OCI-LY7 (cell line): ENCODE results near the gene ITGB6.

ENCODE experiments used
- EZH2phosphoT487 ChIP-seq: fragments of 200-600 bp; sonication (generic); IDR thresholded peaks from 2 replicates; pipeline ENCODE4 v1.6.1; 2018; ENCODE audit warnings: low read depth, borderline replicate concordance, mild to moderate bottlenecking, mixed run types, antibody characterized with exemption, low read length, moderate library complexity, mixed read lengths
- TF ChIP-seq, protein P1 (sequence below): fragments of 200-600 bp; sonication (generic); conservative IDR thresholded peaks from 2 replicates; pipeline ENCODE4 v1.5.1; 2014; ENCODE audit warnings: mild to moderate bottlenecking, antibody characterized with exemption, low read length, moderate library complexity, mixed read lengths

DNA sequence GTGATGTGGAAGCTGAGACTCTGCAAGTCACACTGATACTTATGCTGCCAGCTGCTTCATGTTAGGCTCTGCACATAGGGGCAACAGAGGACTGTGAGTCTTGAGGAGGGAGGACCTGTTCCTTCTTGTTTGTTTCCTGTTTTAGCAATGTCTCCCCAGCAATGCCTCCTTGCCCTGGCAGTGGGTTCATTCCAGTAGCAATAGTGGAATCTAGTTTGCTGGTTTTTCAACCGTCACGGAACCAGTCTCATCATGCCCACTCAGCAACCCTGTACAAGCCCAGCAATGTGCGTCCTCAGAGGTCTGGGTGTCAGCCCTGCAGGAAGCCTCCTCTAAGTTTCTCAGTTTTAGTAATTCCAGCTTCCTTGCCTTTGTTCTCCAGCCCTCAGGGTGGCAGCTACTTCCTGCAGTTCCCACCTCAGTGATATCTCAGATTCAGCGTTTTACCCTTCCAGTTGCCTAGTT lies 20.5 kb upstream of the ITGB6 start:
- TF ChIP-seq, protein P1, sequence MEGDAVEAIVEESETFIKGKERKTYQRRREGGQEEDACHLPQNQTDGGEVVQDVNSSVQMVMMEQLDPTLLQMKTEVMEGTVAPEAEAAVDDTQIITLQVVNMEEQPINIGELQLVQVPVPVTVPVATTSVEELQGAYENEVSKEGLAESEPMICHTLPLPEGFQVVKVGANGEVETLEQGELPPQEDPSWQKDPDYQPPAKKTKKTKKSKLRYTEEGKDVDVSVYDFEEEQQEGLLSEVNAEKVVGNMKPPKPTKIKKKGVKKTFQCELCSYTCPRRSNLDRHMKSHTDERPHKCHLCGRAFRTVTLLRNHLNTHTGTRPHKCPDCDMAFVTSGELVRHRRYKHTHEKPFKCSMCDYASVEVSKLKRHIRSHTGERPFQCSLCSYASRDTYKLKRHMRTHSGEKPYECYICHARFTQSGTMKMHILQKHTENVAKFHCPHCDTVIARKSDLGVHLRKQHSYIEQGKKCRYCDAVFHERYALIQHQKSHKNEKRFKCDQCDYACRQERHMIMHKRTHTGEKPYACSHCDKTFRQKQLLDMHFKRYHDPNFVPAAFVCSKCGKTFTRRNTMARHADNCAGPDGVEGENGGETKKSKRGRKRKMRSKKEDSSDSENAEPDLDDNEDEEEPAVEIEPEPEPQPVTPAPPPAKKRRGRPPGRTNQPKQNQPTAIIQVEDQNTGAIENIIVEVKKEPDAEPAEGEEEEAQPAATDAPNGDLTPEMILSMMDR: no peak
- TF ChIP-seq EZH2phosphoT487: no peak
